ENCODE results near the gene GALNT9. TPM values are rescaled to one million over a fixed set of nuclear protein-coding genes. Genes with fewer than 3 reads are reported as not detected.

The GALNT9 gene
- total and polyA plus RNA-seq, 4 experiments from 2014 or later: 0.61 TPM; not detected in 3

Other genes with a start within 250 kb of the GALNT9 start
- 10 to 100 TPM; 42.1 to 42.9 TPM for gene DDX51, start 185.3 kb downstream of the GALNT9 start, total RNA-seq
- 10 to 100 TPM in 1 of 2 donors, 1 to 10 TPM in 1; 4.0 to 13.0 TPM for gene DDX51, start 185.3 kb downstream of the GALNT9 start, polyA plus RNA-seq
- gene NOC4L, start 185.1 kb downstream of the GALNT9 start, total RNA-seq: 10 to 100 TPM; 17.0 to 18.5 TPM
- gene NOC4L, start 185.1 kb downstream of the GALNT9 start, polyA plus RNA-seq: 10 to 100 TPM; 13.9 to 26.0 TPM
- gene FBRSL1, start 160.6 kb upstream of the GALNT9 start, total RNA-seq: 100 to 1,000 TPM in 1 of 2 experiments, 10 to 100 TPM in 1; 97.3 to 101 TPM
- gene FBRSL1, start 160.6 kb upstream of the GALNT9 start, polyA plus RNA-seq: 1 to 10 TPM in 1 of 2 donors, not detected in 1; 3.1 TPM

Measured in CD4-positive, alpha-beta memory T cell (primary cell).